GM21381 (cell line): ENCODE results near the gene MRPL39.

Experiments
- ATAC-seq: cut with Tn5 transposase; IDR thresholded peaks from one replicate; pipeline ENCODE4 v1.9.1; 2021; ENCODE audit warnings: mild to moderate bottlenecking, moderate library complexity; ENCODE audit not compliant: unreplicated experiment

Gene MRPL39

DNA sequence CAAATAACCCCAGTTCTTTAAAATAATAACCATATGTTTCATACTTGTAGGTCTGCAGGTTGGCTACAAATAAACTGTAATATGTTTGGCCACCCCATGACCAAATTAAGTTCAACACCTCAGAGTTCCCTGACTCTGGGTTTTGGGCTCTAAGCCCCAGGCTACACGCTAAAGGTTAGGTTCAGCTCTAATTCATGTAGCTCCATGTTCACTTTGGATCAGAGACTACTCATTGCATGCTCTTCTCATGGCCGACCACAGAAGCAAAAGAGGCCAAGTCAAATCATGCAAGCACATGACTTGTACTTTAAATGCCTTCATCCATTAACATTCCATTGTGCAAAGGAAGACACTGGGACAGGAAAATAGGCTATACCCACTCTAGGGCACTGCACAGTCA lies 66.2 kb downstream of the MRPL39 start:
- ATAC-seq = no peak

DNA sequence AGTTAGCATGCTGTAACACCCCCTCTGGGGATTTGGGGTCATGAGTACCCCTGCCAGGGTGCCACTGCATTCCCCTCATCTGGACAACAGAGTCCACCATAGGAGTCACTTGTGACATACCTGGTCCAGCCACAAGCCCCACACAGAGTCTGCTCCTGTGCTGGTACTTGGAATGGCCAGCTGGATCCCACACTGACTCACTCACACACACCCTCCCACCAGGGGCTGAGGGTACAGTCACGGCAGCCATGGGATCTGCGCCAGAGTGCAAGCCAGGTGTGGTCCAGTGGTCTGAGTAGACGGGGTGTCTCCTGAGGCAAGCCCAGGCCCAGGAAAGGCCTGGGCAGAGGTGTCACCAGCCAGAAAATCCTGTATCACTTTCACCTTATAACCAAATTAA lies 67.7 kb downstream of the MRPL39 start:
- no peak for ATAC-seq

DNA sequence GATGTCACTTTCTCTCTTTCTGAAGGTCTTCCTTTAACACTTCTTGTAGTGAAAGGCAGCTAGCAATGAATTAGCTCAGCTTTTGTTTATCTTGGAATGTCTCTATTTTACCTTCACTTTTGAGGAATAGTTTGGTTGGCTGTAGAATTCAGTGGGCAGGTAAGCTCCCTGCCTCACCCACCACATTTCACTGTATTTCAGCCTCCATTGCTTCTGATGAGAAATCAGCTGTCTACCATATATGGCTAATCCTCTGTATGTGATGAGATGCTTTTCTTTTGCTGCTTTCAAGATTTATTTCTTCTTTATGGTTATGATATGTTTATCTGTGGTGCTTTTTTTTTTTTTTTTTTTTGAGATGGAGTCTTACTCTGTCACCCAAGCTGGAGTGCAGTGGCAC lies 70.1 kb downstream of the MRPL39 start:
- no peak for ATAC-seq

DNA sequence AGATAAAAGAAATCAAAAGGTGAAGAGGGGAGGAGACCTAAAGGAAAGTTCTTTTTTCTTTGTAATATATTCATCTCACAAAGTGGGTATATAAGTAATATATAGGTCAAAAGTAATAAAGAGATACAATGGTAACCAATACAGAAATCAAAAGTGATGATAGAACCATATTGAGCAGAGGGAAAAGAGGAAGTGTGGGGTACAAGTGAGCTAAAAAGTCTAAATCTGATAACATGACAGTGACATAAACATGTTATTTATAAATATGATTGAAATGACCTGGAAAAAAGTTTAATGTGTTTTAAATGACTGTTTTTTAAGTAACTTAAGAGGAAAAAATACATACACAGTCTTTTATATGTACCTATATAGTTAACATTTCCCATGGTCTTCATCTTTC lies 70.5 kb downstream of the MRPL39 start:
- ATAC-seq = no peak

DNA sequence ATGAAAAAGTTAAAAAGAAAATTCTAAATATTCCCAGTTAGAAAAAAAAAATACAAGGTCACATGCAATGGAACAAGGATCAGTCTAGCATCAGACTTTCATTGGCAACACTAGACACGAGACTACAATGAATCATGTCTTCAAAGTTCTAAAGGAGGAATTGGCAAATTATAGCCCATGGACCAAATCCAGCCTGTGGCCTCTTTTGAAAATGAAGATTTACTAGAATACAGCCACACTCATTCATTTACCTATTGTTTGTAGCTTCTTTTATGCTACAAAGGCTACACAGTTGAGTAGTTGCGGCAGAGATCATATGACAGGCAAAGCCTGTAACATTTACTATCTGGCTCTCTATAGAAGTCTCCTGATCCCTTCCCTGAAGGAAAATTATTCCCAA lies 71.4 kb downstream of the MRPL39 start:
- ATAC-seq = no peak
